Measurements from ENCODE around the gene TUBGCP3.

DNA sequence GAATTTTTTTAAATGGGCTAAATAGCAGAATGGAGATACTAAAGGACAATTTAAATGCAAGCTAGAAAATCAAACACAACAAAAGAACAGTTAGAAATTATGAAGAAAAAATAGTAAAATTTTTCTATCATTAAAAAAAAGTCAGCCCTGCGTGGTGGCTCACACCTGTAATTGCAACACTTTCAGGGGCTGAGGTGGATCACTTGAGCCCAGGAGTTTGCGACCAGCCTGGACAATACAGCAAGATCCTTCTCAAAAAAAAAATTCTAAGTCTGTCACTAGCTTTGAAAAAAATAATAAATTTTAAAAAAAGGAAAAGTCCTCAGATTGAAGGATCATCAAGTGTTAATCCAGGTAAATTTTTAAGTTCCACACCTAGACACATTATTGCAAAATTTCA lies 7.7 kb downstream of the TUBGCP3 start:
- TF ChIP-seq CTCF (IDR thresholded peaks at IDR 0.05 in 8 of 11, conservative IDR thresholded peaks at IDR 0.05 in 3 of 11) (no peak), POLR2A (IDR thresholded peaks at IDR 0.05) (no peak), POLR2AphosphoS5 (IDR thresholded peaks at IDR 0.05) (no peak)

All from spleen (tissue), 7 donors.